Skeletal muscle satellite cell (primary cell): ENCODE results near the gene ATXN7L1.

Source experiments
- H3K27me3 ChIP-seq: 2 replicates; pipeline ENCODE4 v1.7.0; 2013; ENCODE audit warnings: low read length; ENCODE audit not compliant: control insufficient read depth, insufficient read depth
- H3K36me3 ChIP-seq: 2 replicates; pipeline ENCODE4 v1.7.0; 2013; ENCODE audit warnings: mild to moderate bottlenecking, control low read depth, low read length; ENCODE audit not compliant: insufficient read depth
- H3K4me1 ChIP-seq: 2 replicates; pipeline ENCODE4 v1.7.0; 2013; ENCODE audit warnings: low read length; ENCODE audit not compliant: control insufficient read depth, insufficient read depth
- H3K4me2 ChIP-seq: 2 replicates; pipeline ENCODE4 v1.7.0; 2013; ENCODE audit warnings: mild to moderate bottlenecking, low read length
- H3K4me3 ChIP-seq: 2 replicates; pipeline ENCODE4 v1.7.0; 2013; ENCODE audit warnings: low read length
- H3K9ac ChIP-seq: 2 replicates; pipeline ENCODE4 v1.7.0; 2013; ENCODE audit warnings: mild to moderate bottlenecking, low read depth, low read length, moderate library complexity
- H3K9me3 ChIP-seq: replicated peaks from 2 replicates; pipeline ENCODE4 v1.7.0; 2013; ENCODE audit warnings: mild to moderate bottlenecking, control low read depth, low read length

The ATXN7L1 gene

GRCh38 chr7:105806592-105807447 lies 69.6 kb downstream of the ATXN7L1 start:
- Histone ChIP-seq H3K4me1 (peaks cover 33% of the 10 kb centered on the region), H3K36me3 (no peaks in the 10 kb centered on the region), H3K9me3 (no peaks in the 10 kb centered on the region), H3K4me2 (peak overlapping the region; percentile 26), H3K4me3 (no peak overlapping the region), H3K9ac (no peak overlapping the region), H3K27me3 (no peaks in the 10 kb centered on the region)

- Histone ChIP-seq H3K4me2 (no peak overlapping the region), H3K4me3 (no peak overlapping the region), H3K9ac (no peak overlapping the region), H3K4me1 (peaks cover 35% of the 10 kb centered on the region), H3K36me3 (no peaks in the 10 kb centered on the region), H3K9me3 (no peaks in the 10 kb centered on the region), H3K27me3 (no peaks in the 10 kb centered on the region)
These were observed 70.9 kb downstream of the ATXN7L1 start for GRCh38 chr7:105805447-105806019.

- Histone ChIP-seq H3K9me3 (no peaks in the 10 kb centered on the region), H3K9ac (no peak overlapping the region), H3K4me3 (no peak overlapping the region), H3K4me2 (no peak overlapping the region), H3K36me3 (no peaks in the 10 kb centered on the region), H3K4me1 (peaks cover 35% of the 10 kb centered on the region), H3K27me3 (no peaks in the 10 kb centered on the region)
These were observed 73.0 kb downstream of the ATXN7L1 start for GRCh38 chr7:105803429-105803736.

- no peak overlapping the region for H3K4me2 ChIP-seq
- H3K36me3 ChIP-seq, result no peaks in the 10 kb centered on the region
- H3K9me3 ChIP-seq, result no peaks in the 10 kb centered on the region
- peaks cover 35% of the 10 kb centered on the region for H3K4me1 ChIP-seq
- no peaks in the 10 kb centered on the region for H3K27me3 ChIP-seq
- no peak overlapping the region for H3K4me3 ChIP-seq
- H3K9ac ChIP-seq, result no peak overlapping the region
These were observed 73.6 kb downstream of the ATXN7L1 start for GRCh38 chr7:105802604-105803428.

GRCh38 chr7:105800849-105801534 lies 75.4 kb downstream of the ATXN7L1 start:
- H3K4me2 ChIP-seq, result no peak overlapping the region
- no peaks in the 10 kb centered on the region for H3K9me3 ChIP-seq
- H3K4me3 ChIP-seq, result no peak overlapping the region
- peaks cover 23% of the 10 kb centered on the region for H3K4me1 ChIP-seq
- no peaks in the 10 kb centered on the region for H3K27me3 ChIP-seq
- no peaks in the 10 kb centered on the region for H3K36me3 ChIP-seq
- H3K9ac ChIP-seq, result no peak overlapping the region

DNA sequence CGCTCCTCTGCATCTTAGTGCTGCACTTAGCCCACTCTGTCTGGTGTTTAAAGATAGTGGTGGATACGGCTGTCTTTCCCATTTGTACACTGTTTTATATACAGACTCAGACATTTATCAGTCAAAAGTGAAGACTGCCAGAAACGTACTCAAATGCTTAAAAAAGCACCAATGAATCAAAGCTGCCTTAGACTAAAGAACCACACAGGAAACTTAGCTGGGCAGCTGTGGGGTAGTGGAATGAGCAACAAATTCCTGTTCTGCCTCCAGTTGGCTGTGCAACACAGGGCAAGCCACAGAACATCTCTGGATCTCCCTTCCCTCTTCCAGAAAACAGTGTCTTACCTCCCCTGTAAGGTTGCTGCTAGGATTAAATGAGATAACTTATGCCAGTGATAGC lies 76.0 kb downstream of the ATXN7L1 start:
- Histone ChIP-seq H3K36me3 (no peaks in the 10 kb centered on the region), H3K4me1 (peaks cover 22% of the 10 kb centered on the region), H3K4me3 (no peak overlapping the region), H3K27me3 (no peaks in the 10 kb centered on the region), H3K9ac (no peak overlapping the region), H3K4me2 (no peak overlapping the region), H3K9me3 (no peaks in the 10 kb centered on the region)

DNA sequence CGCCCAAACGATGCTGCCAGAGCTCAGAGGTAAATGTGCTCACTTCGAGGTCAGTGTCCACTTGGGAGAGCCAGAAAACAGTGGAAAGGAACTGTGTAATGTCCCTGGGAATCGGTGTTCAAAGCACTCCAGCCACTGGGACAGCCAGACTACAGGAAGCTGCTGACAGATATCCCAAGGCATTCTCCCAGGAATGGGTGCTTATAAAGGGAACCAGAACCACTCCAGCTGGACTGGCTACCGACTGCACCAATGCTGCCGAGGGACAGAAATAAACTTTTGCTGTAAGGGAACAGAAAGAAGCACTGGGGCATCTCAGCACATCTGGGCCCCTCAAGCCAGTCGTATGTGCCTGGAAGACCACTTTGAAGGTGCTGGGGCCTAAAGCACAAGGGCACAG lies 76.7 kb downstream of the ATXN7L1 start:
- no peaks in the 10 kb centered on the region for H3K27me3 ChIP-seq
- no peak overlapping the region for H3K4me2 ChIP-seq
- H3K4me1 ChIP-seq, result peaks cover 24% of the 10 kb centered on the region
- H3K9me3 ChIP-seq, result no peaks in the 10 kb centered on the region
- H3K4me3 ChIP-seq, result no peak overlapping the region
- no peaks in the 10 kb centered on the region for H3K36me3 ChIP-seq
- H3K9ac ChIP-seq, result no peak overlapping the region

- Histone ChIP-seq H3K9me3 (no peaks in the 10 kb centered on the region), H3K4me1 (peaks cover 29% of the 10 kb centered on the region), H3K4me2 (no peak overlapping the region), H3K9ac (no peak overlapping the region), H3K36me3 (no peaks in the 10 kb centered on the region), H3K4me3 (no peak overlapping the region), H3K27me3 (no peaks in the 10 kb centered on the region)
These were observed 77.4 kb downstream of the ATXN7L1 start for GRCh38 chr7:105799006-105799405.

DNA sequence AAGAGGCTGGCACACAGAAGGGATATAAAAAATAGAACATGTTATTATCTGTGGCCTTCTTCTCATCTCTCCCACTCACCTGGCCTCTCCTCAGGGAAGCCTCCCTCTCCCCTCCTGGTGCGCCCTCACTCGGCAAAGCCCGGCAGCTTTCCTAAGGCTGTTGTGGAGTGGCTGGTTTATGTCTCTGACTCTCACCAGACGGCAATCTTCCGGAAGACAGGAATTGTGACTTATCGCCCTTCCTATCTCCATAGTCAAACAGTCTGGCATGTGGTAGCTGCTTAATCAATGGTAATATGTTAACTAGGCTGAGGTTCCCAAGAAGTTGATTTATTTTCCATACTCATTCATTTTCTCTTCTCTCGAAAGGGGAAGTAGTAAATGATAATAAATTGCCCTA lies 78.7 kb downstream of the ATXN7L1 start:
- no peak overlapping the region for H3K4me3 ChIP-seq
- H3K9me3 ChIP-seq, result no peaks in the 10 kb centered on the region
- H3K4me1 ChIP-seq, result peaks cover 29% of the 10 kb centered on the region
- no peaks in the 10 kb centered on the region for H3K36me3 ChIP-seq
- H3K4me2 ChIP-seq, result no peak overlapping the region
- H3K9ac ChIP-seq, result no peak overlapping the region
- no peaks in the 10 kb centered on the region for H3K27me3 ChIP-seq

DNA sequence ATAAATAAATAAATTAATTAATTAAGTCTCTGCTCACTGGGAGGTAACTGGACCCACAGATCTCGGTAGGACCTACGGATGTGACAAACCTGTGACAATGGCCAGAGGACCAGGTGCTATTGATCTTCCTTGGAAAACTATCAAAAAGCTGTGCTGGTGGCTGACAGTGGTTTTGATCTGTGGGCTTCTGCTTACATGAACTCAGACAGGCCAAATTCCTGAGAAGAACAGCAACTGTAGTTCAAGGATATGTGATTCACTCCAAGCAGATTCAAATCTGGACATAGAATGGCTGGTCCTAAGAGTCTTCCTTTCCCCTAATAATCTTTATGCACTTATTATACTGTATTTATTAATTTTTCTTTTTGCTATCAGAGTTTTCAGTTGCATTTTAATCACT lies 80.0 kb downstream of the ATXN7L1 start:
- no peaks in the 10 kb centered on the region for H3K9me3 ChIP-seq
- no peak overlapping the region for H3K4me3 ChIP-seq
- H3K4me2 ChIP-seq, result no peak overlapping the region
- H3K36me3 ChIP-seq, result no peaks in the 10 kb centered on the region
- H3K27me3 ChIP-seq, result no peaks in the 10 kb centered on the region
- H3K4me1 ChIP-seq, result peaks cover 29% of the 10 kb centered on the region
- no peak overlapping the region for H3K9ac ChIP-seq
